CD8-positive, alpha-beta memory T cell (primary cell): ENCODE results near the gene WDR27. TPM values are rescaled to one million over a fixed set of nuclear protein-coding genes. Genes with fewer than 3 reads are reported as not detected.

Experiments used
- CTCF ChIA-PET: fragments of 350-600 bp; sonication (Branson Sonifier 250); formaldehyde crosslinking; loops from one replicate; lab custom pipeline; 2021; ENCODE audit warnings: antibody characterized with exemption; lab: Charles Lee
- POLR2A ChIA-PET: fragments of 350-600 bp; sonication (Branson Sonifier 250); formaldehyde crosslinking; loops from one replicate; lab custom pipeline; 2021; ENCODE audit warnings: antibody characterized with exemption; lab: Charles Lee
- DNase-seq, 5 donors: peaks; one replicate each; pipeline versions ENCODE4 v3.0.0 to v3.0.0-alpha.2; 2020 to 2022; ENCODE audit warnings: mixed read lengths in 1 of 5
- H3K27ac ChIP-seq: one replicate; pipeline ENCODE4 v1.7.0; 2013; ENCODE audit warnings: low read depth, mild to moderate bottlenecking, low read length, moderate library complexity
- H3K27me3 ChIP-seq: 2 replicates; pipeline ENCODE4 v1.7.0; 2013; ENCODE audit warnings: low read length, mild to moderate bottlenecking; ENCODE audit not compliant: insufficient read depth, poor library complexity, severe bottlenecking
- H3K36me3 ChIP-seq: 2 replicates; pipeline ENCODE4 v1.7.0; 2013; ENCODE audit warnings: mild to moderate bottlenecking, low read length, moderate library complexity; ENCODE audit not compliant: insufficient read depth
- H3K4me1 ChIP-seq: 2 replicates; pipeline ENCODE4 v1.7.0; 2013; ENCODE audit warnings: mild to moderate bottlenecking, low read length, moderate library complexity; ENCODE audit not compliant: insufficient read depth
- H3K4me3 ChIP-seq: 2 replicates; pipeline ENCODE4 v1.7.0; 2013; ENCODE audit warnings: mild to moderate bottlenecking, low read length
- H3K9me3 ChIP-seq: 2 replicates; pipeline ENCODE4 v1.7.0; 2013; ENCODE audit warnings: mild to moderate bottlenecking, low read length
- H3K27ac Mint-ChIP-seq, 8 donors: one replicate each; pipeline ENCODE4 v1.8.0; 2020 to 2021; ENCODE audit warnings: mixed read lengths in 8 of 8, mild to moderate bottlenecking in 6 of 8, inconsistent platforms in 3 of 8, moderate library complexity in 3 of 8
- H3K27me3 Mint-ChIP-seq, 2 donors: one replicate each; pipeline ENCODE4 v1.8.0; 2020 to 2021; ENCODE audit warnings: mixed read lengths in 2 of 2, mild to moderate bottlenecking in 1 of 2, moderate library complexity in 1 of 2
- H3K36me3 Mint-ChIP-seq, 3 donors: one replicate each; pipeline ENCODE4 v1.8.0; 2020 to 2021; ENCODE audit warnings: mixed read lengths in 3 of 3, inconsistent platforms in 1 of 3, mild to moderate bottlenecking in 1 of 3
- H3K4me1 Mint-ChIP-seq, 3 donors: one replicate each; pipeline ENCODE4 v1.8.0; 2020 to 2021; ENCODE audit warnings: mixed read lengths in 3 of 3, inconsistent platforms in 1 of 3, mild to moderate bottlenecking in 1 of 3
- H3K4me3 Mint-ChIP-seq, 7 donors: one replicate each; pipeline ENCODE4 v1.8.0; 2020 to 2021; ENCODE audit warnings: mixed read lengths in 7 of 7, mild to moderate bottlenecking in 6 of 7, moderate library complexity in 4 of 7, inconsistent platforms in 2 of 7
- H3K9me3 Mint-ChIP-seq, 5 donors: one replicate each; pipeline ENCODE4 v1.8.0; 2020 to 2022; ENCODE audit warnings: mixed read lengths in 5 of 5, mild to moderate bottlenecking in 3 of 5, moderate library complexity in 2 of 5, inconsistent platforms in 1 of 5
- polyA plus RNA-seq: library from polyadenylated mRNA; unstranded; fragments of 300-500 nt; fragmentation: Illumina TruSeq; gene quantifications from one replicate; pipeline ENCODE4 v1.2.3, GENCODE V29; 2021
- total RNA-seq, 2 experiments: library from RNA; stranded (reverse); gene quantifications; one replicate each; pipeline ENCODE4 v1.2.3, GENCODE V29; 2021

Gene WDR27
- total and polyA plus RNA-seq, 3 experiments from 2014 or later = 7.4 to 29.4 (median 24.5) TPM

GRCh38 chr6:169415179-169415578, 286.6 kb downstream of the WDR27 start:
- Mint-ChIP-seq H3K36me3 (peaks cover 0 to 2% (median 0%) of the 10 kb centered on the region in 3 donors), H3K4me1 (no peaks in the 10 kb centered on the region), H3K4me3 (no peak overlapping the region), H3K9me3 (peaks cover 6 to 18% (median 10%) of the 10 kb centered on the region in 5 donors), H3K27ac (no peak overlapping the region), H3K27me3 (peaks cover 7 to 9% of the 10 kb centered on the region in 2 donors)
- H3K4me1 ChIP-seq = no peaks in the 10 kb centered on the region
- ChIA-PET CTCF (no interaction called here), POLR2A (no interaction called here)
- no peaks in the 10 kb centered on the region for H3K36me3 ChIP-seq
- DNase-seq = no peak
- no peak overlapping the region for H3K4me3 ChIP-seq
- no peaks in the 10 kb centered on the region for H3K27me3 ChIP-seq
- H3K27ac ChIP-seq = no peak overlapping the region
- no peaks in the 10 kb centered on the region for H3K9me3 ChIP-seq

GRCh38 chr6:169411722-169412121, 290.1 kb downstream of the WDR27 start:
- Mint-ChIP-seq H3K4me1 (no peaks in the 10 kb centered on the region), H3K36me3 (peaks cover 0 to 2% (median 0%) of the 10 kb centered on the region in 3 donors)
- CTCF ChIA-PET = no interaction called here

GRCh38 chr6:169411296-169411695, 290.5 kb downstream of the WDR27 start:
- no peak for DNase-seq
- H3K9me3 ChIP-seq = no peaks in the 10 kb centered on the region
- no peak overlapping the region for H3K27ac ChIP-seq
- no peaks in the 10 kb centered on the region for H3K4me1 ChIP-seq
- Mint-ChIP-seq H3K4me1 (no peaks in the 10 kb centered on the region), H3K36me3 (peaks cover 0 to 2% (median 0%) of the 10 kb centered on the region in 3 donors), H3K9me3 (peaks cover 6 to 18% (median 10%) of the 10 kb centered on the region in 5 donors), H3K4me3 (no peak overlapping the region), H3K27ac (no peak overlapping the region), H3K27me3 (peaks cover 10 to 29% of the 10 kb centered on the region in 2 donors)
- POLR2A ChIA-PET = no interaction called here
- H3K36me3 ChIP-seq = no peaks in the 10 kb centered on the region
- CTCF ChIA-PET = no interaction called here
- no peak overlapping the region for H3K4me3 ChIP-seq
- H3K27me3 ChIP-seq = no peaks in the 10 kb centered on the region

More at GRCh38 chr6:169411722-169412121, 290.1 kb downstream of the WDR27 start:
- POLR2A ChIA-PET = no interaction called here
- Mint-ChIP-seq H3K4me3 (no peak overlapping the region), H3K9me3 (peaks cover 6 to 18% (median 10%) of the 10 kb centered on the region in 5 donors), H3K27me3 (peaks cover 10 to 26% of the 10 kb centered on the region in 2 donors), H3K27ac (no peak overlapping the region)
- Histone ChIP-seq H3K27ac (no peak overlapping the region), H3K4me3 (no peak overlapping the region), H3K9me3 (no peaks in the 10 kb centered on the region), H3K36me3 (no peaks in the 10 kb centered on the region), H3K4me1 (no peaks in the 10 kb centered on the region), H3K27me3 (no peaks in the 10 kb centered on the region)
- no peak for DNase-seq

GRCh38 chr6:169409742-169410312, 292.0 kb downstream of the WDR27 start:
- H3K27ac Mint-ChIP-seq = no peak overlapping the region
- POLR2A ChIA-PET = no interaction called here
- H3K4me3 Mint-ChIP-seq = no peak overlapping the region
- peaks cover 3 to 12% (median 5%) of the 10 kb centered on the region in 5 donors for H3K9me3 Mint-ChIP-seq
- no peaks in the 10 kb centered on the region for H3K36me3 Mint-ChIP-seq
- no peaks in the 10 kb centered on the region for H3K4me1 Mint-ChIP-seq
- Histone ChIP-seq H3K27me3 (no peaks in the 10 kb centered on the region), H3K4me3 (no peak overlapping the region), H3K36me3 (no peaks in the 10 kb centered on the region), H3K4me1 (no peaks in the 10 kb centered on the region), H3K9me3 (no peaks in the 10 kb centered on the region), H3K27ac (no peak overlapping the region)
- CTCF ChIA-PET = no interaction called here
- DNase-seq = no peak
- peaks cover 13 to 36% of the 10 kb centered on the region in 2 donors for H3K27me3 Mint-ChIP-seq

- no peak for DNase-seq
- ChIA-PET POLR2A (no interaction called here), CTCF (no interaction called here)
- Histone ChIP-seq H3K27ac (no peak overlapping the region), H3K27me3 (no peaks in the 10 kb centered on the region), H3K36me3 (no peaks in the 10 kb centered on the region), H3K9me3 (no peaks in the 10 kb centered on the region), H3K4me1 (no peaks in the 10 kb centered on the region), H3K4me3 (no peak overlapping the region)
- Mint-ChIP-seq H3K9me3 (no peaks in the 10 kb centered on the region), H3K27ac (no peak overlapping the region), H3K4me1 (no peaks in the 10 kb centered on the region), H3K27me3 (peaks cover 13 to 36% of the 10 kb centered on the region in 2 donors), H3K4me3 (no peak overlapping the region), H3K36me3 (no peaks in the 10 kb centered on the region)
These were observed 294.5 kb downstream of the WDR27 start for GRCh38 chr6:169407325-169407724.

Other genes with a start within 250 kb of the WDR27 start
- 10 to 100 TPM; 23.6 to 25.5 TPM for gene C6orf120, start 97 bp upstream of the WDR27 start, total RNA-seq
- gene C6orf120, start 97 bp upstream of the WDR27 start, polyA plus RNA-seq = 8.9 TPM
- gene PHF10, start 22.5 kb upstream of the WDR27 start, total RNA-seq = 10 to 100 TPM; 69.6 to 71.5 TPM
- gene PHF10, start 22.5 kb upstream of the WDR27 start, polyA plus RNA-seq = 17.6 TPM
- 1 to 10 TPM; 1.4 to 1.9 TPM for gene DYNLT2, start 49.5 kb upstream of the WDR27 start, total RNA-seq
- gene DYNLT2, start 49.5 kb upstream of the WDR27 start, polyA plus RNA-seq = 0.67 TPM
- gene ERMARD, start 49.6 kb upstream of the WDR27 start, total RNA-seq = 10 to 100 TPM; 26.2 to 27.9 TPM
- 12.1 TPM for gene ERMARD, start 49.6 kb upstream of the WDR27 start, polyA plus RNA-seq